ENCODE results near the gene ROR2.

The ROR2 gene

DNA sequence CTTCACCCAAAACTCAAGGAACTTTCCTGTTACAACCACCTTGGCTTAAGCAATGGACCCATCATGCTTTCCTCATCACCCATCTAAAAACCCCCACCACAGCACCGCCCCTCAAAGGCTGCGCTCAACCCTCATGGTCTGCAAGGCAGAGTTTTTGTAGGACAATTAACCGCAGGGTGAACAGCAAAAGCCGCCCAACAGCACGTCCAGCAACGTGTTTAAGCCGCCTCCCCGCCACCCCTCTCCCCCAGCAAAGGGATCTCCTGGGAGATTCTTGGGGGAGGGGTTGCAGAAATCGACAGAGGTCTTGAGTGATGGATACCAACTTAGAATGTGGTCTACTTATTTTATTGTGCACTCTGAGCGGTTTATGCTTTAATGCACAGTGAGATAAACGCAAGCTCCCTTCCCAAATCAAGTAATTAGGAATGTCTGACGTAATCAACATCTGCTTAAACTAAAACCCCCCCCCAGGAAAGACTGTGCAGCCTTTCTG lies 1.9 kb downstream of the ROR2 start:
- DNase-seq = no peak

DNA sequence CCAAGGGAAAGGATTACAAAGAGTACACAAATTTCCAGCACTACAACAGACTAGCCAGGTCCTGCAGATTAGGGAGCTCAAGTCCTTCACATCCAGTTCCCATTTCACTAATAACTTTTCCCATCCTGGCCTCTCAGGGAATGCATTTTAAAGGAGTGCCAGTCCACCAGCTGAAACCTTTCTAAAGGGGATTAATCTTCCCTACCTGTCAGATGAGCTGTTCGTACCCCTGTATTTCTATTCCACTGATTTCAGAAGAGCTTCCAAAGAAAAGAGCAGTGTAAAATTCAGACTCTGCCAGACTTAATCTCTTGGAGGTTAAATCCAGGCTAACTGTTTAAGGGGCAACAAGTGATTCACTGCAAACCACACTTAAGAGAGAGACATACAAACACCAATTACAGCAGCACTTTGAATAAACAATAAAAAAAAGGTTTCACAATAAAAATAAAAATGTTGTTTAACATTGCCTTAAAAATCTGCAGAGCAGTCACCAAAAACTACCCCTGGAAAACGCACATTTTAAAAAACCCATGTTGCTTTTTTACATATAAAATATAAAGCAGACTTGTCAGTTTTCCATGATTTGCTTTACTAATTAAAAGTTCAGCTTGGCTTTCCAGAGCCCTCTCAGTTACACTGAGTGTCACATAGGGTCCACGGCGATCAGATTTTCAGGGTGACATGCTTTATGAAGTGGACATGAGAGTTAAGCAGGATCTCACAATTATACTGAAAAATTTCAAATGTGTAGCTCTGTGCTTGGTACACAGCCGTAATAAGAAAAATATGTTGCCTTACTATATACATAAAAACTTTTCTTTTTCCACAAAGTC lies 3.2 kb downstream of the ROR2 start:
- DNase-seq = no peak

DNA sequence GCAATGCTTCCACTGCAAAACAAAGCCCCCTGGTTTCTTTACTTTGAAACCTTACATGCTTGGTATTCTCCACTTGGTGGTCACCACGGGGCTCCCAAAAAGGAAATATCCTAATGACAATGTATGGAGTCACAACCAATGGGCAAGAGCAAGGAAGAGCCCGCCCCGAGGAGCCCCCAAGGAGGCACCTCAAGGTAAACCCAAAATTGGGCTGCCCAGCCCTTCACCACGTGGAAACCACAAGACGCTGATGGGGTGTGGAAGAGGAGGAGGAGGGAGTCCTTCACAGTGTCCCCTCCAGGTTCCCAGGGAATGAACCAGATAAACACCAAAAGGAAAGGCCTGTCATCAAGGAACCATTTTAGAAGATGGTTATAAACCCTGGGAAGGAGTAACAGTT lies 3.8 kb downstream of the ROR2 start:
- no peak for DNase-seq

GRCh38 chr9:91945277-91946085 lies 4.5 kb downstream of the ROR2 start:
- no peak for DNase-seq

GRCh38 chr9:91944711-91945110 lies 5.3 kb downstream of the ROR2 start:
- no peak for DNase-seq

DNA sequence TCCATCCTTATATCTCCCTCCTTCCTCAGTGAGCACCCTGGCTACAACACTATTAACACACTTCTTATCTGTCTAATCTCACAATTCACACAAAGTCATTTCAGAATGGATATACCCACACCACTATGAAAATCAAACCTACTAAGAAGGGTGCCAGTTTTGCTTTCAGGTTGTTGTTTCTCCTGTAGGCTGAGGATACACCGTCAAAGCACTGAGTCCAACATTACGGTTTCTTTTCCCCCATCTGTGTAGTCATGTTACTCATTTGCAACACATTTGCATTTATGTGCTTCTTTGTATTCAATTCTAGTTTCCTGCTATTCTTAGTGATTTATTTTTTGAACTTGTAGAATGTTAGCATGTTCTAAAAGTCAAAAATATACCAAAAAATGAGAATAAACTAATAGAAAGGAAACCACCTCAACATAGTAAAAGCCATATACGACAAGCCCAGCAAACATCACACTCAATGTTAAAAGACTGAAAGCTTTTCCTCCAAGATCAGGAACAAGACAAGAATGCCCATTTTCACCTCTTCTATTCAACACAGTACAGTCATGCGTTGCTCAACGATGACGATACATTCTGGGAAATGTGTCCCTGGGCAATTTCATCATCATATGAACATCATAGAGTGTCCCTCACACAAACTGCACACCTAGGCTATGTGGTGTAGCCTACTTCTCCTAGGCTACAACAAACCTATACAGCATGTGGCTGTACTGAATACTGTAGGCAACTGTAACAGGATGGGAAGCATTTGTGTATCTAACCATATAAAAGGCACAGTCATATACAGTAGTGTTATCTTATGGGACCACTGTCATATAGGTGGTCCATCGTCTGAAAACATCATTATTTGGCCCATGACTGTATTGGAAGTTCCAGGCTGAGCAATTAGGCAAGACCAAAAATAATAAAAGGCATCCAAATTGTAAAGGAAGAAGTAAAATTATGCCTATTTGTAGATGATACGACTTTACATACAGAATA lies 6.3 kb downstream of the ROR2 start:
- DNase-seq = no peak

GRCh38 chr9:91942201-91942600 lies 7.8 kb downstream of the ROR2 start:
- DNase-seq = no peak

DNA sequence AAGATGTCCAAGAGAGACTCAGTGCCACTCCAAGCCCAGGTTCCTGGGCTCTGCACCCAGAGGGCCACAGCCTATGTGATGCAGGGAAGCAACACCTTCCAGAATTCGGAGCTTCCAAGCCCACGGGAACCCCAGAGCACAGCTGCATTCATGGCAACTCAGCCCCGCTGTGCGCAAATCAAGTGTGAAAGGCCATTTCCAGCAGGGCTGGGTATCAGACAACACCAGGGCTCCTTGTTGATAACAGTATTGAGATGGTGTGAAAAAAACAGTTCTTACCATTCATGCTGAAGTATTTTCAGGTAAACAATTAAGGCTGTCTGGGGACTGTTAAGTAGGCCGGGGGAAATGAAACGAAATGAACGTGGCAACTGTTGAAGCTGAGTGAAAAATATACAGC lies 10.1 kb downstream of the ROR2 start:
- no peak for DNase-seq

GRCh38 chr9:91937727-91938126 lies 12.3 kb downstream of the ROR2 start:
- DNase-seq = no peak

GRCh38 chr9:91937056-91937455 lies 13.0 kb downstream of the ROR2 start:
- no peak for DNase-seq

DNA sequence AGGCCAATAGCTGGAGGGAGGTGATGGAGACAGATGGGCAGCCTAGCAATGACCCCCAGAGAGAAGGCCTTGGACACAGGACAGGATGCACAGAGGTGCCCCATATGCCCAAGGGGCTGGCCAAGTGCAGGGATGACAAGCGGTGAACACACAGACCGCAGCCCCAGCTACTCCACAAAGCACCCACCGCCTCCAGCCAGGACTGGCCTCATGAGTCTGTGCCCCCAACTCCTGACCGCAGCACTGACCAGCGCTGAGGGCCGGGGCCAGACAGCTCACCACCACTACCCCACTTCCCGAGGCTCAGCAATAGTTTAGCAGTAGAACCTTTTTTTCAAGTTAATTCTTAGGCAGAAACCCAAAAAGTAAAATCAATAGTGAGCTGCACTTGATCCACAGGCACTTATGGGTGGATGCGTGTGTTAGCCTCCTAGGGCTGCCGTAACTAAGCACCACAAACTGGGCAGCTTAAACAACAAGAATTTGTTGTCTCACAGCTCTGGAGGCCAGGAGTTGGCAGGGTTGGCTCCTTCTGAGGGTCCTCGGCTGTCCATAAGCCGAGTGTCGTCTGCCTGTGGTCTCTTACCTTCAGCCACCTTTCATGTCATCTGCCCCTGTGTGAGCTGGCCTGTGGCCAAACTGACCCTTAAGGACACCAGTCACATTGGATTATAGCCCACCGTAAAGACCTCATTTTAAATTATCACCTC lies 14.1 kb downstream of the ROR2 start:
- no peak for DNase-seq

DNA sequence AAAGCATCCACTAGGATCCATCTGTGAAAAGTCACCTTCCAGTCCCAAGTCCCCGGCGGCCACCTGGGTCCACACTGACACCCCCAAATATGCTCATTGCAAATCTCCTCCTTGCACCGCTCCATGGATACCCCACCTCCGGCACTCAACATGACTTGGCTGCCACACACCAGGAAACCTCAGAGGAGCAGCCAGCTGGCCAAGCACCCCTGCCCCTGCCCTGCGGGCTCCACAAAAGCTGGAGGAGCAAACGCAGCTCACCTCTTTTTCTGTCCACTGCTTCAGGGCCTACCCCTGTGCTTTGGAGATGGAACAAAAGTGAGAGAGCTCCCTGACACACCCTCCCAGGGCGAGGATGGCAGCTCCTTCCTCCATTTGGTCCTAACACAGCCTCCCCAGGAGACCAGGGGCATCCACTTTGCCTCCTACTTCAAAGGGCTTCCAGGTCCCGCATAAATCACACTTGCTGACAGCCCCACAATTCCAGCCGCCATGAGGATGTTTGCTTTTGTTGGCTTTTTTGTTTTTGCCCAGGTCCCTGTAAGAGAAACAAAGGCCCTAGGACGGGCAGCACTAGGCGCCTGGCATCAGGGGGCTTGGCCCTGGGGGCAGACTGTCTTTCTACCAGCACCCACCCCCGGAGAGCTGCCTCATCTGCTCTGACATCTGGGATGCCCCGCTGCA lies 14.8 kb downstream of the ROR2 start:
- no peak for DNase-seq

GRCh38 chr9:91934654-91935053 lies 15.4 kb downstream of the ROR2 start:
- DNase-seq = no peak

DNA sequence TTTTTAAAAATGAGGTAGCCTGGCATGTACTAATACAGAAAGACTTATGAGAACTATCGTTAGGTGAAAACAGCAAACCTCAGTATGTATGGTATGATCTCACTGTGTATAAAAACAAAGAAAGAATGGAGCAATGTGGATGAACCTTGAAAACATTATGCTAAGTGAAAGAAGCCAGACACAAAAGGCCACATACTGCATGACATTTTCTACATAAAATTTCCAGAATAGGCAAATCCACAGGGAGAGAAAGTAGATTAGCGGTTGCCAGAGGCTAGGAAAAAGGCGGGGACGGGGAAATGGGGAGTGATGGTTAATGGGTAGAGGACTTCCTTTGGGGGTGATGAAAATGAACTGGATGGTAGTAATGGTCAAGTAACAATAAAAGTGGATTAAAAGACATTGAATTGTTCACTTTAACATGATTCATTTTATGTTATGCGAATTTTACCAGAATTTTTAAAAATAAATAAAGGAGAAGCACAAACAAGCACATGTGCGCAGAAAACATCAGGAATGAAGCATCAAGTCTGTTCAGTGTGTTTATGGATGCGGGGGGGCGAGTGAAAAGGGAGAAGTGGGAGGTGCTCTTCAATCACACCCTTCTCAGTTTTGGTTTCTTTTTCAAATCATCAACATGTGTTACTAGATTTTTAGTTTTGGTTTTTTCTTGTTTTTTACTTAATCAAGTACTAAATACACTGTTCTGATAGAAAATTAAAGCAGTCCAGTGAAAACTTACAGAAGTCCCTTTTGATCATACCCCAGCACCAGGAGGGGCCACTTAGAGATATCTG lies 16.3 kb downstream of the ROR2 start:
- DNase-seq = no peak

DNA sequence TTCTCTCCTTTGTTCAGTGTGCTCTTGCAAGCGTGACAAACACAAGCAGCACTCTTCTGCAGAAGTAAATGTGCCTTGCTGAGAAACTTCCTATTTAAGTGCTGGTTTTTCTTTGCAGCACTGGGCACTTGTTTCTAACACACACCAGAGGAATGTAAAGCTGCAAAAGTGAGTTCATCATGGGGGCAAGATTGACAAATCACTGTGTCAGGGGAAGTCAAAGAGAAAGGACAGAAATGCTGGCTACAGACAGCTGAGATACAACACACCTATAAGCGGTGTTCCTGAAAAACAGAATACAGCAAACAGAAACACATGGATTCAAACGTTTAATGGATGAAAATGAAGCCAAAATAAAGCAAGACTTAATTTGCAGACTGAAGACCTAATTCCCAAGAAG lies 19.6 kb downstream of the ROR2 start:
- no peak for DNase-seq

GRCh38 chr9:91929331-91929730 lies 20.7 kb downstream of the ROR2 start:
- DNase-seq = no peak

DNA sequence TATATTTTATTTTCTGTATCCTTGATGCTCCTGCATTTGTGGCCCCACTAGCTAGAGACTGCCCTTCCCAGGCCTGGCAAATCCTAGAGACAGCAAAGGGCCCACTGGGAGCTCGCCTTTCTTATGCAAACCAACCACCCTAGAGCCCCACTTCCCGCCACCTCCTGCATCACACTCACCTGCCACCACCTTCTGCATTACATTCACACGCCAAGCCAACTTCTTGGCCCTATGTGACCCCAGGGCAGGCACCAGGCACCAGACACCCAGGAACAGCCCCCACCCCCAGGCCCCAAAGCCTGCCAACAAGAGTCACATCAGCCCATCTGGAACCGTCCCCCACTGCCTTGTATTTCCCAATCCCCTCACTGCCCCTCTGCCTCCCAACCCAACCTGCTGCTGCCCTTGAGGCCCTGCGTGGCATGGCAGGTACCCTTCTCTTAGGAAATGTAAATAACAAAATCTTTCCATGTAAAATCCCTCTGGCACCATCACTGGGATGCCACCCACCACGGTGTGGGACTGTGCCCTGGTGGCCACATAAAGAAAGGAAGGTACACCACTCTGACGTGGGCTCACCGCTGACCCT lies 22.0 kb downstream of the ROR2 start:
- DNase-seq = no peak

GRCh38 chr9:91924090-91924489 lies 25.9 kb downstream of the ROR2 start:
- no peak for DNase-seq

DNA sequence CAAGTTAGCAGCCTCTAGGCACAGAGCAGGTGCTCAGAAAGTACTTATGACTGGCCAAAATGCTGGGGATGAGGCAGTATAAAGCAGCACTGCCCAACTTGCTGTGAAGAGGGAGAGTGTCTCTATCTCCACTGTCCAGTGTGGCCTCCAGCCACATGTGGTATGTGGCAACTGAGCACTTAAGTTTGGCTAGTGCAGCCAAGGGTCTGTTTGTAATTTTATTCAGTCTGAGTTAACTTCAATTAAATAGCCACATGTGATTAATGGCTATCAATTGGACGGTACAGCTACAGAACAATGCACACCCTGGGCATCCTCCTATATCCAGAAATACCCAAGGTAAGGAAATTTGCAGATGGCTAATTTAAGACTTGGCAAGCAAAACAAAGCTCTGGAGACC lies 26.9 kb downstream of the ROR2 start:
- DNase-seq = no peak

DNA sequence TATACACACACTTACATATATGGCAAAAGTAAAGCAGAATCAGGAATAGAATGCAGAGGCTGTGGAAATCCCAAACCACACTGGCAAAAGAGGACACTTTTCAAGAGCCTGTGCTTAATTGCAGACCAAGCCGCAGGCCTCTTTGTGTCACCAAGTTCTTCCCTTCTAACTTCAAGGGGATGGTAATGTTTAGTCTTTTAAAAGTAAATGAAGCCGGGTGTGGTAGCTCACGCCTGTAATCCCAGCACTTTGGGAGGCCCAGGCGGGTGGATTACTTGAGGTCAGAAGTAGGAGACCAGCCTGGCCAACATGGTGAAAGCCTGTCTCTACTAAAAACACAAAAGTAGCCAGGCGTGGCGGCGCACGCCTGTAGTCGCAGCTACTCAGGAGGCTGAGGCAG lies 28.7 kb downstream of the ROR2 start:
- no peak for DNase-seq
